ENCODE data around the gene TAF5L. TPM values are rescaled to one million over a fixed set of nuclear protein-coding genes. Genes with fewer than 3 reads are reported as not detected.

TAF5L gene
- total RNA-seq, 1 donor from 2014 or later = 18.4 TPM

DNA sequence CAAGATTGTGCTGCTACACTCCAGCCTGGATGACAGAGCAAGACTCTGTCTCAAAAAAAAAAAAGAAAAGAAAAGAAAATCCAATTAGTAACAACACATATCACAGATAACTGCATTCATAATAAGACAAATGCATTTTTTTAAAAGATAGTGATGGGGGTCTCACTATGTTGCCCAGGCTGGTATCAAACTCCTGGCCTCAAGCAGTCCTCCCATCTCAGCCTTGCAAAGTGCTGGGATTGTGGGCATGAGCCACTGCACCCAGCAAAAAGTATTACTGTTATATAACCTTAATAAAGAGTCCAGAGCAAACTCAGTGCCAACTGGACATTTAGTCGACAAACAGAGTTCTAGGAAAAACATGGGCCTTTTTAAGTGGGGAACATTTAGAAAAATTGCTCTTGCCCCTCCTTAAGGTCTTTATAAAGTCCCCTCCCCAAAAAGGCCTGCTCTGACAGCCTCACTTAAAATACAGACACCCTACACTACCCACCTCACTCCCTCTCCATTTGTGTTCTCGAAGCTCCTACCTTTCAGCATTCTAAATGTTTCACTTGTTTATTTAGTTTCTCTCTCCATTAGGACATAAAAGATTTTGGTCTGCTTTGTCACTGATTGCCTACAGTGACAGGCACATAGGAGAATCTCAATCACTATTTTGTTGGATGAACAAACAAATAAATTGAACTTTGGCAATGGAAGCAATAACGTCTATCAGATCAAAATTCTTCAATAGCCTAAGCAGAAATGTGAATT, 74.9 kb downstream of the TAF5L start:
- DNase-seq (ENCODE audit: low read depth) = no peak
- H3K4me3 ChIP-seq (ENCODE audit: low read depth, low read length) = no peak overlapping the region
- TF ChIP-seq, protein P1, sequence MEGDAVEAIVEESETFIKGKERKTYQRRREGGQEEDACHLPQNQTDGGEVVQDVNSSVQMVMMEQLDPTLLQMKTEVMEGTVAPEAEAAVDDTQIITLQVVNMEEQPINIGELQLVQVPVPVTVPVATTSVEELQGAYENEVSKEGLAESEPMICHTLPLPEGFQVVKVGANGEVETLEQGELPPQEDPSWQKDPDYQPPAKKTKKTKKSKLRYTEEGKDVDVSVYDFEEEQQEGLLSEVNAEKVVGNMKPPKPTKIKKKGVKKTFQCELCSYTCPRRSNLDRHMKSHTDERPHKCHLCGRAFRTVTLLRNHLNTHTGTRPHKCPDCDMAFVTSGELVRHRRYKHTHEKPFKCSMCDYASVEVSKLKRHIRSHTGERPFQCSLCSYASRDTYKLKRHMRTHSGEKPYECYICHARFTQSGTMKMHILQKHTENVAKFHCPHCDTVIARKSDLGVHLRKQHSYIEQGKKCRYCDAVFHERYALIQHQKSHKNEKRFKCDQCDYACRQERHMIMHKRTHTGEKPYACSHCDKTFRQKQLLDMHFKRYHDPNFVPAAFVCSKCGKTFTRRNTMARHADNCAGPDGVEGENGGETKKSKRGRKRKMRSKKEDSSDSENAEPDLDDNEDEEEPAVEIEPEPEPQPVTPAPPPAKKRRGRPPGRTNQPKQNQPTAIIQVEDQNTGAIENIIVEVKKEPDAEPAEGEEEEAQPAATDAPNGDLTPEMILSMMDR (IDR thresholded peaks at IDR 0.05; ENCODE audit: insufficient read depth, low read length, severe bottlenecking) = no peak

GRCh38 chr1:229547542-229547941, 78.4 kb downstream of the TAF5L start:
- FAIRE-seq (no peak), DNase-seq (ENCODE audit: low read depth) (no peak)
- Histone ChIP-seq H3K36me3 (ENCODE audit: control insufficient read depth, insufficient read depth, low read length) (peaks cover 7% of the 10 kb centered on the region), H3K27me3 (ENCODE audit: control insufficient read depth, insufficient read depth, low read length) (no peaks in the 10 kb centered on the region), H3K4me3 (ENCODE audit: low read depth, low read length) (no peak overlapping the region)
- TF ChIP-seq, protein P1 (IDR thresholded peaks at IDR 0.05; ENCODE audit: insufficient read depth, low read length, severe bottlenecking) = no peak

More for the DNA sequence above, 74.9 kb downstream of the TAF5L start:
- Histone ChIP-seq H3K27me3 (ENCODE audit: control insufficient read depth, insufficient read depth, low read length) (no peaks in the 10 kb centered on the region), H3K36me3 (ENCODE audit: control insufficient read depth, insufficient read depth, low read length) (no peaks in the 10 kb centered on the region)
- no peak for FAIRE-seq

- TF ChIP-seq, protein P1 (IDR thresholded peaks at IDR 0.05; ENCODE audit: insufficient read depth, low read length, severe bottlenecking) = no peak
- H3K4me3 ChIP-seq (ENCODE audit: low read depth, low read length) = no peak overlapping the region
- no peaks in the 10 kb centered on the region for H3K27me3 ChIP-seq (ENCODE audit: control insufficient read depth, insufficient read depth, low read length)
- H3K36me3 ChIP-seq (ENCODE audit: control insufficient read depth, insufficient read depth, low read length) = peaks cover 7% of the 10 kb centered on the region
- no peak for FAIRE-seq
- DNase-seq (ENCODE audit: low read depth) = no peak
These were observed 81.3 kb downstream of the TAF5L start for GRCh38 chr1:229544587-229544986.

Other genes starting within 250 kb of the TAF5L start
- gene ACTA1, start 192.0 kb downstream of the TAF5L start, total RNA-seq = not detected in 2 replicates
- 22.7 and 23.4 TPM in 2 replicates for gene NUP133, start 117.8 kb downstream of the TAF5L start, total RNA-seq
- gene ABCB10, start 67.4 kb downstream of the TAF5L start, total RNA-seq = 13.6 and 17.6 TPM in 2 replicates
- 7.7 and 15.3 TPM in 2 replicates for gene URB2, start 125 bp upstream of the TAF5L start, total RNA-seq